Keratinocyte (primary cell): ENCODE results near the gene TRIM54. TPM values are rescaled to one million over a fixed set of nuclear protein-coding genes. Genes with fewer than 3 reads are reported as not detected.

Experiments
- DNase-seq: peaks from one replicate; pipeline ENCODE4 v3.0.0-alpha.2; 2011; ENCODE audit warnings: low read depth, missing footprints, low spot score
- FAIRE-seq: peaks from 2 replicates; lab custom pipeline; 2011; peaks lifted over from hg19 to GRCh38; lab: Jason Lieb, UNC
- H2AFZ ChIP-seq: 2 replicates; pipeline ENCODE4 v1.6.0; 2012; ENCODE audit warnings: low read length, control low read depth, inconsistent platforms; ENCODE audit not compliant: control insufficient read depth
- H3K27ac ChIP-seq: 2 replicates; pipeline ENCODE4 v1.5.1; 2011; ENCODE audit warnings: low read length; ENCODE audit not compliant: control insufficient read depth, insufficient read depth
- H3K27me3 ChIP-seq: 3 replicates; pipeline ENCODE4 v1.6.0; 2011; ENCODE audit warnings: low read length; ENCODE audit not compliant: control insufficient read depth, insufficient read depth; ENCODE audit errors: extremely low read depth
- H3K36me3 ChIP-seq, 2 experiments: 2 replicates in 1 of 2; 3 replicates in 1 of 2; pipeline ENCODE4 v1.5.1; 2011; ENCODE audit warnings: low read length in 2 of 2, mild to moderate bottlenecking in 1 of 2; ENCODE audit not compliant: control insufficient read depth in 2 of 2, insufficient read depth in 2 of 2; ENCODE audit errors: extremely low read depth in 1 of 2
- H3K4me1 ChIP-seq: 3 replicates; pipeline ENCODE4 v1.5.1; 2011; ENCODE audit warnings: low read length; ENCODE audit not compliant: control insufficient read depth, insufficient read depth; ENCODE audit errors: extremely low read depth
- H3K4me2 ChIP-seq: 3 replicates; pipeline ENCODE4 v1.6.0; 2011; ENCODE audit warnings: low read depth, low read length; ENCODE audit not compliant: control insufficient read depth, insufficient read depth; ENCODE audit errors: extremely low read depth
- H3K4me3 ChIP-seq, 3 experiments: fragments of 200-600 bp in 1 of 3; sonication (generic) in 1 of 3; 2 replicates in 2 of 3; 3 replicates in 1 of 3; pipeline ENCODE4 v1.5.1; 2011 to 2016; ENCODE audit warnings: low read length in 3 of 3, mild to moderate bottlenecking in 3 of 3, control low read depth in 2 of 3, inconsistent platforms in 1 of 3, low read depth in 1 of 3, mixed read lengths in 1 of 3, mixed run types in 1 of 3, moderate library complexity in 1 of 3; ENCODE audit not compliant: control insufficient read depth in 2 of 3, insufficient read depth in 2 of 3; ENCODE audit errors: extremely low read depth in 1 of 3
- H3K79me2 ChIP-seq: 2 replicates; pipeline ENCODE4 v1.6.0; 2012; ENCODE audit warnings: low read length; ENCODE audit not compliant: control insufficient read depth, insufficient read depth
- H3K9ac ChIP-seq: 3 replicates; pipeline ENCODE4 v1.6.0; 2011; ENCODE audit warnings: low read length; ENCODE audit not compliant: control insufficient read depth, insufficient read depth; ENCODE audit errors: extremely low read depth
- H3K9me1 ChIP-seq: 3 replicates; pipeline ENCODE4 v1.6.0; 2011; ENCODE audit warnings: low read length; ENCODE audit not compliant: control insufficient read depth, insufficient read depth; ENCODE audit errors: extremely low read depth
- H3K9me3 ChIP-seq: 2 replicates; pipeline ENCODE4 v1.5.1; 2012; ENCODE audit warnings: low read depth, low read length; ENCODE audit not compliant: control insufficient read depth
- H4K20me1 ChIP-seq: 3 replicates; pipeline ENCODE4 v1.6.0; 2011; ENCODE audit warnings: low read length; ENCODE audit not compliant: control insufficient read depth, insufficient read depth; ENCODE audit errors: extremely low read depth
- EZH2 ChIP-seq: IDR thresholded peaks from one replicate; pipeline ENCODE4 v1.6.1; 2012; ENCODE audit warnings: inconsistent platforms, mild to moderate bottlenecking, low read length, moderate library complexity
- dilution Hi-C: fragments of 300-500 bp; cut with MboI; formaldehyde crosslinking; loops from one replicate; pipeline ENCODE4 v1.7.0; 2020; ENCODE audit warnings: low sequenced_read_pairs; ENCODE audit not compliant: extremely low pct_ligation_motif_present
- polyA plus RNA-seq, 5 experiments: library from polyadenylated mRNA; depleted of rRNA in 3 of 5; stranded (reverse) in 3 of 5; stranded (forward) in 1 of 5; unstranded in 1 of 5; fragments of >200 nt; gene quantifications; 1 replicate in 1 of 5; 2 replicates in 3 of 5; 3 replicates in 1 of 5; pipeline versions ENCODE4 v1.2.1 to v1.2.3, GENCODE V29; 2011 to 2012; ENCODE audit warnings: missing spikeins in 2 of 5, low read depth in 1 of 5, low replicate concordance in 1 of 5
- TF ChIP-seq, protein P1 (sequence below), 3 experiments: IDR thresholded peaks in 1 of 3; conservative IDR thresholded peaks in 1 of 3; optimal IDR thresholded peaks in 1 of 3; 2 replicates in 2 of 3; 3 replicates in 1 of 3; pipeline versions ENCODE3 to v1.5.1; 2011; ENCODE audit warnings: low read length in 3 of 3, mild to moderate bottlenecking in 3 of 3, moderate library complexity in 2 of 3, control low read depth in 1 of 3, inconsistent platforms in 1 of 3; ENCODE audit not compliant: insufficient read depth in 2 of 3; ENCODE audit errors: extremely low read depth in 1 of 3

TRIM54 gene
- polyA plus RNA-seq, 1 donor (not counting 4 experiments of a cell fraction or from before 2014, with no cell fraction given): not detected

DNA sequence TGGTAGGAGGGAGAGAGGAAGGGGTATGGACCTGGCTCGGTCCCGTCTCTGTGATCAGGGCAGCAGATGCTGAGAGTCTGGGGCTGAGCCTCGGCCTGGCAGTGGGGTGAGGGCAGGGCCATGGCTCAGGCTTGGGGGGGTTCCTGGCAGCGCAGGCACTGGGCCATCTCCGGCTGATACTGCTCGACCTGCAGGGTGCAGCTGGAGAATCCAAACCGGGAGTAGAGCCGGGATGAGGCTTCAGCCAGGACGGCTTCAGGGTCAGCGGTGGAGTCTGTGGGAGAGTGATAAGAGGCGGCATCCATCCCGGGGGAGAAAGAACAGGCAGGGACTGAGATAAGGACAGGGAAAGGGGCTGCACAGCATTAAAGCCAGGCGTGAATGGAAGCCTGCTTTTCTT is 27.0 kb upstream of the TRIM54 start:
- FAIRE-seq (no peak), DNase-seq (no peak)
- TF ChIP-seq, protein P1, sequence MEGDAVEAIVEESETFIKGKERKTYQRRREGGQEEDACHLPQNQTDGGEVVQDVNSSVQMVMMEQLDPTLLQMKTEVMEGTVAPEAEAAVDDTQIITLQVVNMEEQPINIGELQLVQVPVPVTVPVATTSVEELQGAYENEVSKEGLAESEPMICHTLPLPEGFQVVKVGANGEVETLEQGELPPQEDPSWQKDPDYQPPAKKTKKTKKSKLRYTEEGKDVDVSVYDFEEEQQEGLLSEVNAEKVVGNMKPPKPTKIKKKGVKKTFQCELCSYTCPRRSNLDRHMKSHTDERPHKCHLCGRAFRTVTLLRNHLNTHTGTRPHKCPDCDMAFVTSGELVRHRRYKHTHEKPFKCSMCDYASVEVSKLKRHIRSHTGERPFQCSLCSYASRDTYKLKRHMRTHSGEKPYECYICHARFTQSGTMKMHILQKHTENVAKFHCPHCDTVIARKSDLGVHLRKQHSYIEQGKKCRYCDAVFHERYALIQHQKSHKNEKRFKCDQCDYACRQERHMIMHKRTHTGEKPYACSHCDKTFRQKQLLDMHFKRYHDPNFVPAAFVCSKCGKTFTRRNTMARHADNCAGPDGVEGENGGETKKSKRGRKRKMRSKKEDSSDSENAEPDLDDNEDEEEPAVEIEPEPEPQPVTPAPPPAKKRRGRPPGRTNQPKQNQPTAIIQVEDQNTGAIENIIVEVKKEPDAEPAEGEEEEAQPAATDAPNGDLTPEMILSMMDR (optimal IDR thresholded peaks at IDR 0.05 in 1 of 3, IDR thresholded peaks at IDR 0.05 in 1 of 3, conservative IDR thresholded peaks at IDR 0.05 in 1 of 3; ENCODE audit: extremely low read depth in 1 of 3, insufficient read depth in 2 of 3, low read length in 3 of 3): no peak
- TF ChIP-seq EZH2: no peak
- dilution Hi-C loops: no loop called here
- no peak overlapping the region for H3K9ac ChIP-seq
- peaks cover 2% of the 10 kb centered on the region for H3K4me1 ChIP-seq
- H2AFZ ChIP-seq: no peak overlapping the region
- no peak overlapping the region for H3K4me3 ChIP-seq
- no peaks in the 10 kb centered on the region for H4K20me1 ChIP-seq
- no peak overlapping the region for H3K27ac ChIP-seq
- no peaks in the 10 kb centered on the region for H3K79me2 ChIP-seq
- no peak overlapping the region for H3K4me2 ChIP-seq
- no peaks in the 10 kb centered on the region for H3K9me3 ChIP-seq
- H3K36me3 ChIP-seq: no peaks in the 10 kb centered on the region
- no peaks in the 10 kb centered on the region for H3K9me1 ChIP-seq
- H3K27me3 ChIP-seq: peaks cover 44% of the 10 kb centered on the region

GRCh38 chr2:27255660-27256059 is 26.6 kb upstream of the TRIM54 start:
- FAIRE-seq (no peak), DNase-seq (no peak)
- Histone ChIP-seq H3K9me1 (no peaks in the 10 kb centered on the region), H3K9ac (no peak overlapping the region), H3K4me2 (no peak overlapping the region), H3K79me2 (no peaks in the 10 kb centered on the region), H3K27me3 (peaks cover 45% of the 10 kb centered on the region), H3K27ac (no peak overlapping the region), H3K4me3 (no peak overlapping the region), H3K36me3 (no peaks in the 10 kb centered on the region), H3K9me3 (no peaks in the 10 kb centered on the region), H3K4me1 (peaks cover 2% of the 10 kb centered on the region), H4K20me1 (no peaks in the 10 kb centered on the region), H2AFZ (no peak overlapping the region)
- dilution Hi-C loops: no loop called here
- TF ChIP-seq, protein P1 (optimal IDR thresholded peaks at IDR 0.05 in 1 of 3, IDR thresholded peaks at IDR 0.05 in 1 of 3, conservative IDR thresholded peaks at IDR 0.05 in 1 of 3; ENCODE audit: extremely low read depth in 1 of 3, insufficient read depth in 2 of 3, low read length in 3 of 3): no peak
- no peak for TF ChIP-seq EZH2
